Measurements from ENCODE around the gene SLC9B1. TPM values are rescaled to one million over a fixed set of nuclear protein-coding genes. Genes with fewer than 3 reads are reported as not detected.
"Not testable (repeated sequence)": the region's sequence is repeated elsewhere in the genome, so short reads cannot be mapped to it uniquely, and the experiment has no call there.

SLC9B1 gene
- polyA plus RNA-seq, 1 donor (not counting 4 experiments of a cell fraction or from before 2014, with no cell fraction given) = 0.07 TPM

DNA sequence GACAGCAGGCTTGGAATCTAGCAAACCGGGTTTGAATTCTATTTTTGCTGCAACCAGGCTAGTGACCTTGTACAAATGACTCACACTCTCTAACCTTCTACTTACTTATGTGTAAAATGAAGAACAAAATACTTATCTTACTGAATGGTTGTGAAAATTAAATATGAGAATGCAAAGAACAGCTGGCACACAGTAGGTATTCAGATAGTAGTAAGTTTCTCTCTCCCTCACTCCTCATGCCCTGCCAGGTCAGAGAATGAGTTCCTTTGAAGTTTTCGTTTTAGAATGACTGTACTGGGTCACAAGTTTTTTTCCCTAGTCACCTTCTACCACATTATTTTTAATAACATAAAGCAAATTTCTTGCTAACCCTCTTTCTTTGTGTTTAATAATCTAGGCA is 117.7 kb downstream of the SLC9B1 start:
- H3K79me2 ChIP-seq (ENCODE audit: control insufficient read depth, insufficient read depth, low read length) = no peaks in the 10 kb centered on the region
- no peak overlapping the region for H3K9ac ChIP-seq (ENCODE audit: control insufficient read depth, extremely low read depth, insufficient read depth, low read length)
- no peaks in the 10 kb centered on the region for H4K20me1 ChIP-seq (ENCODE audit: control insufficient read depth, extremely low read depth, insufficient read depth, low read length)
- no peak overlapping the region for H2AFZ ChIP-seq (ENCODE audit: control insufficient read depth, low read length)
- H3K27ac ChIP-seq (ENCODE audit: control insufficient read depth, insufficient read depth, low read length) = no peak overlapping the region
- H3K9me3 ChIP-seq (ENCODE audit: control insufficient read depth, low read depth, low read length) = no peaks in the 10 kb centered on the region
- no peak for DNase-seq (ENCODE audit: low read depth, low spot score)
- no peaks in the 10 kb centered on the region for H3K27me3 ChIP-seq (ENCODE audit: control insufficient read depth, extremely low read depth, insufficient read depth, low read length)
- no peak overlapping the region for H3K4me2 ChIP-seq (ENCODE audit: control insufficient read depth, extremely low read depth, insufficient read depth, low read depth, low read length)
- H3K4me3 ChIP-seq (ENCODE audit: control insufficient read depth in 2 of 3, extremely low read depth in 1 of 3, insufficient read depth in 2 of 3, low read depth in 1 of 3, low read length in 3 of 3) = no peak overlapping the region
- H3K9me1 ChIP-seq (ENCODE audit: control insufficient read depth, extremely low read depth, insufficient read depth, low read length) = no peaks in the 10 kb centered on the region
- no peaks in the 10 kb centered on the region for H3K4me1 ChIP-seq (ENCODE audit: control insufficient read depth, extremely low read depth, insufficient read depth, low read length)
- dilution Hi-C loops (cut with MboI; ENCODE audit: extremely low pct_ligation_motif_present, low sequenced_read_pairs) = no loop called here
- TF ChIP-seq, protein P1, sequence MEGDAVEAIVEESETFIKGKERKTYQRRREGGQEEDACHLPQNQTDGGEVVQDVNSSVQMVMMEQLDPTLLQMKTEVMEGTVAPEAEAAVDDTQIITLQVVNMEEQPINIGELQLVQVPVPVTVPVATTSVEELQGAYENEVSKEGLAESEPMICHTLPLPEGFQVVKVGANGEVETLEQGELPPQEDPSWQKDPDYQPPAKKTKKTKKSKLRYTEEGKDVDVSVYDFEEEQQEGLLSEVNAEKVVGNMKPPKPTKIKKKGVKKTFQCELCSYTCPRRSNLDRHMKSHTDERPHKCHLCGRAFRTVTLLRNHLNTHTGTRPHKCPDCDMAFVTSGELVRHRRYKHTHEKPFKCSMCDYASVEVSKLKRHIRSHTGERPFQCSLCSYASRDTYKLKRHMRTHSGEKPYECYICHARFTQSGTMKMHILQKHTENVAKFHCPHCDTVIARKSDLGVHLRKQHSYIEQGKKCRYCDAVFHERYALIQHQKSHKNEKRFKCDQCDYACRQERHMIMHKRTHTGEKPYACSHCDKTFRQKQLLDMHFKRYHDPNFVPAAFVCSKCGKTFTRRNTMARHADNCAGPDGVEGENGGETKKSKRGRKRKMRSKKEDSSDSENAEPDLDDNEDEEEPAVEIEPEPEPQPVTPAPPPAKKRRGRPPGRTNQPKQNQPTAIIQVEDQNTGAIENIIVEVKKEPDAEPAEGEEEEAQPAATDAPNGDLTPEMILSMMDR (optimal IDR thresholded peaks at IDR 0.05 in 1 of 3, IDR thresholded peaks at IDR 0.05 in 1 of 3, conservative IDR thresholded peaks at IDR 0.05 in 1 of 3; ENCODE audit: extremely low read depth in 1 of 3, insufficient read depth in 2 of 3, low read length in 3 of 3) = no peak
- no peak for TF ChIP-seq EZH2 (IDR thresholded peaks at IDR 0.05; ENCODE audit: low read length)
- no peak for FAIRE-seq
- H3K36me3 ChIP-seq (ENCODE audit: control insufficient read depth in 2 of 2, extremely low read depth in 1 of 2, insufficient read depth in 2 of 2, low read length in 2 of 2) = no peaks in the 10 kb centered on the region

DNA sequence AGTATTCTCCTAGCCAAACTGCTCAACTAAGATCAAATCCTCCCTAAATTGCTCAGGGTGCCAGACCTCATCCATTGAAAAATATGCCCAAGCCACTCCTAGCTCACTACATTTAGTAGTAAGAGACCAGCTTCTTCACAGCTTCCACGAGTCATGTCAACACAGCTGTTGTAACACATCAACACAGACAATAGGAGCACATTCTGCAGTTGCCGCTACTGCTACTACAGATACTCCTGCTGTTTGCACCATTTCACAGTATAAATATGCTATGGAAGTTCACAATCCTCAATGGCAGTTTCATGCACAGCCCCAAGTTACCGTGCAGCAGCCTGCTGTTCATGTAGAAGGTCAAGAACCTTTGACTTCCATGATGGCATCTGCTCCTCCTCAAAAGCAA is 121.9 kb downstream of the SLC9B1 start:
- H3K79me2 ChIP-seq (ENCODE audit: control insufficient read depth, insufficient read depth, low read length); H2AFZ ChIP-seq (ENCODE audit: control insufficient read depth, low read length); H3K4me3 ChIP-seq (ENCODE audit: control insufficient read depth in 2 of 3, extremely low read depth in 1 of 3, insufficient read depth in 2 of 3, low read depth in 1 of 3, low read length in 3 of 3); H3K4me2 ChIP-seq (ENCODE audit: control insufficient read depth, extremely low read depth, insufficient read depth, low read depth, low read length); H3K27me3 ChIP-seq (ENCODE audit: control insufficient read depth, extremely low read depth, insufficient read depth, low read length); H3K9ac ChIP-seq (ENCODE audit: control insufficient read depth, extremely low read depth, insufficient read depth, low read length); H3K27ac ChIP-seq (ENCODE audit: control insufficient read depth, insufficient read depth, low read length); H4K20me1 ChIP-seq (ENCODE audit: control insufficient read depth, extremely low read depth, insufficient read depth, low read length); DNase-seq (ENCODE audit: low read depth, low spot score); dilution Hi-C loops (cut with MboI; ENCODE audit: extremely low pct_ligation_motif_present, low sequenced_read_pairs); FAIRE-seq; H3K4me1 ChIP-seq (ENCODE audit: control insufficient read depth, extremely low read depth, insufficient read depth, low read length); H3K9me3 ChIP-seq (ENCODE audit: control insufficient read depth, low read depth, low read length); H3K36me3 ChIP-seq (ENCODE audit: control insufficient read depth in 2 of 2, extremely low read depth in 1 of 2, insufficient read depth in 2 of 2, low read length in 2 of 2); H3K9me1 ChIP-seq (ENCODE audit: control insufficient read depth, extremely low read depth, insufficient read depth, low read length): not testable (repeated sequence)

DNA sequence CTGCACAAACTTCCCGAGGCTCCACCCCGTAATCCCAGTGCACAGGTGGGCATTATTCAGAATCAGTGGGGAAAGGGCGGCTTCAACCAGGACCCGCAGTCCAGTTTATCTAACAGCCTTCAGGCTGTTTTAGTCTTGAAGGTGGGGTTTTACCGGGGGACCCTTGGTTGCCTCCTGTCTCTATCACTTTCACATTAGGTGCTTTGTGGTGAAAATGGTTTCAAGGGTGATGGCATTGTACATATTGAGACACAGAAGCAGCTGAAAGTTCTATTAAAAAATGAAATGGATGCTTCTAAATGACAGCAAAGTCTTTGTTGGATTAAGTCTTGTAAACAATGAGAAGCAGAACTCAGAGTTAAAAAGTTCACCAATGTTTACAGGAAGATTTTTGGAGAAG is 123.0 kb downstream of the SLC9B1 start:
- H3K36me3 ChIP-seq (ENCODE audit: control insufficient read depth in 2 of 2, extremely low read depth in 1 of 2, insufficient read depth in 2 of 2, low read length in 2 of 2); H3K4me3 ChIP-seq (ENCODE audit: control insufficient read depth in 2 of 3, extremely low read depth in 1 of 3, insufficient read depth in 2 of 3, low read depth in 1 of 3, low read length in 3 of 3); H3K4me2 ChIP-seq (ENCODE audit: control insufficient read depth, extremely low read depth, insufficient read depth, low read depth, low read length); FAIRE-seq; H3K27me3 ChIP-seq (ENCODE audit: control insufficient read depth, extremely low read depth, insufficient read depth, low read length); H4K20me1 ChIP-seq (ENCODE audit: control insufficient read depth, extremely low read depth, insufficient read depth, low read length); dilution Hi-C loops (cut with MboI; ENCODE audit: extremely low pct_ligation_motif_present, low sequenced_read_pairs); H3K9me1 ChIP-seq (ENCODE audit: control insufficient read depth, extremely low read depth, insufficient read depth, low read length); H3K27ac ChIP-seq (ENCODE audit: control insufficient read depth, insufficient read depth, low read length); H2AFZ ChIP-seq (ENCODE audit: control insufficient read depth, low read length); H3K4me1 ChIP-seq (ENCODE audit: control insufficient read depth, extremely low read depth, insufficient read depth, low read length); H3K9ac ChIP-seq (ENCODE audit: control insufficient read depth, extremely low read depth, insufficient read depth, low read length); H3K79me2 ChIP-seq (ENCODE audit: control insufficient read depth, insufficient read depth, low read length); DNase-seq (ENCODE audit: low read depth, low spot score); H3K9me3 ChIP-seq (ENCODE audit: control insufficient read depth, low read depth, low read length): not testable (repeated sequence)

DNA sequence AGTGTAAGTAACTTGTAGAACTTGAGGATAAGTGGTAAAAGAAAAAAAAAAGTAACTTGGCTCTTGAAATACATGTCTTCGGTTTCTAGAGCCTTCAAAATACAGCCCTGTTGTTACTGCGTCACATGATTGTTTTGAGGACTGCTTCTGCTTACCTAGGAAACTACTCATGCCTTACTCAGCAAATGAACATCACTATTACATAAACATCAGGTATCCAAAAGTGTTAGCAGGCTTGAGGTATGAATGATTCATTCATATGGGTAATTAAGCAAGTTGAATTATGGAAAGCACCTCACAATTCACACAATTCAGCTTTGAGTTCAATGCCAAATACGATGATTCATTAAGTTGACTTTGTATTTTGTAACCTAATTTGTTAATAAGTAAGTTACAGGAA is 129.6 kb downstream of the SLC9B1 start:
- dilution Hi-C loops (cut with MboI; ENCODE audit: extremely low pct_ligation_motif_present, low sequenced_read_pairs); H2AFZ ChIP-seq (ENCODE audit: control insufficient read depth, low read length); H3K9me1 ChIP-seq (ENCODE audit: control insufficient read depth, extremely low read depth, insufficient read depth, low read length); H3K36me3 ChIP-seq (ENCODE audit: control insufficient read depth in 2 of 2, extremely low read depth in 1 of 2, insufficient read depth in 2 of 2, low read length in 2 of 2); H3K27me3 ChIP-seq (ENCODE audit: control insufficient read depth, extremely low read depth, insufficient read depth, low read length); FAIRE-seq; DNase-seq (ENCODE audit: low read depth, low spot score); H4K20me1 ChIP-seq (ENCODE audit: control insufficient read depth, extremely low read depth, insufficient read depth, low read length); H3K9me3 ChIP-seq (ENCODE audit: control insufficient read depth, low read depth, low read length); H3K9ac ChIP-seq (ENCODE audit: control insufficient read depth, extremely low read depth, insufficient read depth, low read length); H3K79me2 ChIP-seq (ENCODE audit: control insufficient read depth, insufficient read depth, low read length); H3K4me3 ChIP-seq (ENCODE audit: control insufficient read depth in 2 of 3, extremely low read depth in 1 of 3, insufficient read depth in 2 of 3, low read depth in 1 of 3, low read length in 3 of 3): not testable (repeated sequence)
- H3K4me1 ChIP-seq (ENCODE audit: control insufficient read depth, extremely low read depth, insufficient read depth, low read length) = peaks cover 11% of the 10 kb centered on the region
- H3K27ac ChIP-seq (ENCODE audit: control insufficient read depth, insufficient read depth, low read length) = peak overlapping the region; percentile 60
- H3K4me2 ChIP-seq (ENCODE audit: control insufficient read depth, extremely low read depth, insufficient read depth, low read depth, low read length) = peak overlapping the region; percentile 41
